IPS-15b (cell line): Measurements from ENCODE around the gene OR2D3.
"Not testable (repeated sequence)": the region's sequence is repeated elsewhere in the genome, so short reads cannot be mapped to it uniquely, and the experiment has no call there.

ENCODE experiments used
- H3K27me3 ChIP-seq: one replicate; pipeline ENCODE4 v1.6.1; 2013; ENCODE audit warnings: low read length; ENCODE audit not compliant: control insufficient read depth, insufficient read depth
- H3K36me3 ChIP-seq: one replicate; pipeline ENCODE4 v1.6.1; 2013; ENCODE audit warnings: low read length; ENCODE audit not compliant: control insufficient read depth, insufficient read depth
- H3K4me1 ChIP-seq: one replicate; pipeline ENCODE4 v1.6.1; 2013; ENCODE audit warnings: mild to moderate bottlenecking, low read length; ENCODE audit not compliant: control insufficient read depth, insufficient read depth
- H3K4me3 ChIP-seq: one replicate; pipeline ENCODE4 v1.5.1; 2013; ENCODE audit warnings: low read depth, low read length
- H3K9ac ChIP-seq: one replicate; pipeline ENCODE4 v1.6.1; 2013; ENCODE audit warnings: low read depth, mild to moderate bottlenecking, low read length
- H3K9me3 ChIP-seq: one replicate; pipeline ENCODE4 v1.6.1; 2013; ENCODE audit warnings: mild to moderate bottlenecking, low read length; ENCODE audit not compliant: control insufficient read depth, insufficient read depth

Gene OR2D3, protein sequence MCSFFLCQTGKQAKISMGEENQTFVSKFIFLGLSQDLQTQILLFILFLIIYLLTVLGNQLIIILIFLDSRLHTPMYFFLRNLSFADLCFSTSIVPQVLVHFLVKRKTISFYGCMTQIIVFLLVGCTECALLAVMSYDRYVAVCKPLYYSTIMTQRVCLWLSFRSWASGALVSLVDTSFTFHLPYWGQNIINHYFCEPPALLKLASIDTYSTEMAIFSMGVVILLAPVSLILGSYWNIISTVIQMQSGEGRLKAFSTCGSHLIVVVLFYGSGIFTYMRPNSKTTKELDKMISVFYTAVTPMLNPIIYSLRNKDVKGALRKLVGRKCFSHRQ

DNA sequence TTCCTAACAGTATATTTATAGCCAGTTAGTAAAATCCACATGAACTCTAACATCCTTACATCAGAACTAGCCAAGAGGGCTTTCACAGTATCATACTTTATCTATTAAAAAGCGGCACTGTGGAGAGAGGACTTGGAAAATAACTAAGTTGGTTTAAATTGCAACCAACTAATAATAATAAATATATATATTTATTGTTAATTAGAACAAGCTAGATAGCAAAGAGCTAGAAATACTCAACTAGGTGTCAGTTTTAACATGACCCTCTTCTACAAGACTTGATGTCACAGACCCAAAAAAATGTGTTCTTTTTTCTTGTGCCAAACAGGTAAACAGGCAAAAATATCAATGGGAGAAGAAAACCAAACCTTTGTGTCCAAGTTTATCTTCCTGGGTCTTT, at the start of gene OR2D3:
Gene OR2D3, plus strand, starts transcription at position 301 of the 400 bp plus-strand sequence. Its CDS starts 0 bp downstream, at position 301.
- H3K4me1 ChIP-seq, result no peaks in the 10 kb centered on the region
- H3K9ac ChIP-seq, result no peak within 1 kb of the TSS
- H3K4me3 ChIP-seq, result no peak within 1 kb of the TSS
- no peaks in the 10 kb centered on the region for H3K36me3 ChIP-seq
- no peaks in the 10 kb centered on the region for H3K27me3 ChIP-seq
- H3K9me3 ChIP-seq, result no peaks in the 10 kb centered on the region

DNA sequence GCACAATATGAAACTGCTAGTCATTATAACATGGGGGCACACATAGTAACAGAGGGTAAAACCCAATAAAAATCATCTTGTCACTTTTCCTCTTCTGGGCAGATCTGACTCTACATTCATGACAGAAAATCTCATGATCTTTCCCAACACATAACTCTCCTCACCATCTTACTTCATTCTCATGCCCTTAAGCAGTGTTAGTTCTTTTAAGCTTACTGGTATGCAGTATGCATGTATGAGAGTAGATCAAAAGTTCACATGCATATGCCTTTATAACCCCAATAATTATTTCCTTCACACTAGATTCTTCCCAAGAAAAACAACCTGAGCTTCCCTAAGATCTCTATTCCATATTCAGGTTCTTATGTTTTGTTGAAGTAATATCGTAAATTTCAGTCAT, 49.5 kb upstream of the OR2D3 start:
- H3K36me3 ChIP-seq, result no peaks in the 10 kb centered on the region
- no peaks in the 10 kb centered on the region for H3K4me1 ChIP-seq
- no peak overlapping the region for H3K4me3 ChIP-seq
- H3K27me3 ChIP-seq, result no peaks in the 10 kb centered on the region
- H3K9ac ChIP-seq, result no peak overlapping the region
- H3K9me3 ChIP-seq, result no peaks in the 10 kb centered on the region

DNA sequence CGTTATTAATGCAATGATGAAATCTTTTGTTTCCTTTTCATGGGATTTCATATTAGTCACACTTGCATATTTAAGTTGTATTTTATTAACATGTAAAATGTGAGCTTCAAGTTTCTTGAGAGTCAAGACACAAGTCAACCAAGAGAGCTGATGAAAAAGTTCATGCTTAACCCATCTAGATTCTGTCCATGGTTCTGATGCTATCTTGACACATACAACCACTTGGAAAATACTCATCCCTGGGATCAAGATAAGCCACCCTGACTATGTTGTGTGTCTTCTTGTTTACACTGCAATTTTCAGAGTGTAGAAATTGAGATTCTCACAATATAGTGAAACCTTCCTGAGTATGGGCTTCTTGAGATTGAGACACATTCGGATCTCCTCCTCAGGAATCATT, 45.0 kb upstream of the OR2D3 start:
- Histone ChIP-seq H3K4me1 (no peaks in the 10 kb centered on the region), H3K27me3 (no peaks in the 10 kb centered on the region), H3K36me3 (no peaks in the 10 kb centered on the region), H3K9me3 (no peaks in the 10 kb centered on the region), H3K4me3 (no peak overlapping the region), H3K9ac (no peak overlapping the region)

DNA sequence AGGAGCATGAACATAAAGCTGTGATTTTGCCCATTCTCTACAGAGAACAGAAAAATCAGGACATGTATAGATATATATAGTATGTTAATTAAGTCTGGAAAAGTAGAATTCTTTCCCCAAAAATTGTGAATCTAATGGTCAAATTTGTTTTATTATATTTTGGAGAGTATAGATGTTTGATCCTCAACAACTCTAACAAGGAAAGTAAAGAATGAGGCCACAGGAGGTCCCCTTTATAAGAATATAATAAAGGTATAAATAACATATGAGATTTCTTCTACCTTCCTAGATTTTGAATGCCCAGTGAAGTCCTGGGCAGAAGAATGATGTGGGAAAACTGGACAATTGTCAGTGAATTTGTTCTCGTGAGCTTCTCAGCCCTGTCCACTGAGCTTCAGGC, 44.5 kb upstream of the OR2D3 start, which contains the start of gene OR10A4:
Gene OR10A4, plus strand, starts transcription at position 301 of the 400 bp plus-strand sequence. Its CDS starts 23 bp downstream, at position 324.
- Histone ChIP-seq H3K9me3 (no peaks in the 10 kb centered on the region), H3K4me1 (no peaks in the 10 kb centered on the region), H3K27me3 (no peaks in the 10 kb centered on the region), H3K9ac (no peak within 1 kb of the TSS), H3K4me3 (no peak within 1 kb of the TSS), H3K36me3 (no peaks in the 10 kb centered on the region)

DNA sequence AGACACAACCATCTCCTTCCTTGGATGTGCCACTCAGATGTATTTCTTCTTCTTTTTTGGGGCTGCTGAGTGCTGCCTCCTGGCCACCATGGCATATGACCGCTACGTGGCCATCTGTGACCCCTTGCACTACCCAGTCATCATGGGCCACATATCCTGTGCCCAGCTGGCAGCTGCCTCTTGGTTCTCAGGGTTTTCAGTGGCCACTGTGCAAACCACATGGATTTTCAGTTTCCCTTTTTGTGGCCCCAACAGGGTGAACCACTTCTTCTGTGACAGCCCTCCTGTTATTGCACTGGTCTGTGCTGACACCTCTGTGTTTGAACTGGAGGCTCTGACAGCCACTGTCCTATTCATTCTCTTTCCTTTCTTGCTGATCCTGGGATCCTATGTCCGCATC, 43.9 kb upstream of the OR2D3 start:
- Histone ChIP-seq H3K9me3 (no peaks in the 10 kb centered on the region), H3K4me3 (no peak overlapping the region), H3K27me3 (no peaks in the 10 kb centered on the region), H3K9ac (no peak overlapping the region), H3K4me1 (no peaks in the 10 kb centered on the region), H3K36me3 (no peaks in the 10 kb centered on the region)

DNA sequence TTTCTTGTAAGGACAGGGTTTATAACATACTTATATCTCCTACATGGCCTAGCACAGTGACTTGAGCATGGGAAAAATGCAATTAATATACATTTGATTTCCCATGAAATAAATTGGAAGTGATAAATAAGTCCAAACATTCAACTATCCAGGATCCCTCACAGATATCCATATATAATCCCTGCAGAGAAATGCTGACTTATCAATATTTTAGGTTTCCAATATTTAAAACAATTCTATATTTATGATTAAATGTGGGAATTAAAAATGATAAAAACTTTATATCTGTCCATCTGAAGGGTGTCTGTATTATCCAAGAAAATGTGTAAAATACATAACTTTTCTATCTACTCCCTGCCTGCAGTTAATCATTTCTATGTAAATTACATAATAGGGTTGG, 38.1 kb upstream of the OR2D3 start:
- Histone ChIP-seq H3K4me3 (no peak overlapping the region), H3K36me3 (no peaks in the 10 kb centered on the region), H3K9ac (no peak overlapping the region), H3K4me1 (peaks cover 3% of the 10 kb centered on the region), H3K27me3 (no peaks in the 10 kb centered on the region), H3K9me3 (no peaks in the 10 kb centered on the region)

DNA sequence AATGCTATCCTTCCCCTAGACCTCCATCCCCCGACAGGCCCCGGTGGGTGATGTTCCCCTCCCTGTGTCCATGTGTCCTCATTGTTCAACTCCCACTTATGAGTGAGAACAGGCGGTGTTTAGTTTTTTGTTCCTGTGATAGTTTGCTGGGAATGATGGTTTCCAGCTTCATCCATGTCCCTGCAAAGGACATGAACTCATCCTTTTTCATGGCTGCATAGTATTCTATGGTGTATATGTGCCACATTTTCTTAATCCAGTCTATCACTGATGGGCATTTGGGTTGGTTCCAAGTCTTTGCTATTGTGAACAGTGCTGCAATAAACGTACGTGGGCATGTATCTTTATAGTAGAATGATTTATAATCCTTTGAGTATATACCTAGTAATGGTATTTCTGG, 33.1 kb upstream of the OR2D3 start:
- not testable (repeated sequence) for H3K4me1 ChIP-seq, H3K9me3 ChIP-seq, H3K9ac ChIP-seq, H3K27me3 ChIP-seq, H3K4me3 ChIP-seq, H3K36me3 ChIP-seq

DNA sequence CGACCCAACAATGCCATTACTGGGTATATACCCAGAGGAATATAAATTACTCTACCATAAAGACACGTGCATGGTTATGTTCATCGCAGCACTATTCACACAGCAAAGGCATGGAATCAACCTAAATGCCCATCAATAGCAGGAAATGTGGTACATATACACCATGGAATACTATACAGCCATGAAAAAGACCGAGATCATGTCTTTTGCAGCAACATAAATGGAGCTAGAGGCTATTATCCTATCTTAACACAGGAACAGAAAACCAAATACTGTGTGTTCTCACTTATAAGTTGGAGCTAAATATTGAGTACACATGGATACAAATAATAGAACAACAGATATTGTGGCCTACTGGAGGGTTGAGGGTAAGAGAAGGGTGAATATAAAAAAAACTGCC, 32.0 kb upstream of the OR2D3 start:
- no peak overlapping the region for H3K9ac ChIP-seq
- no peaks in the 10 kb centered on the region for H3K36me3 ChIP-seq
- H3K4me1 ChIP-seq, result peaks cover 3% of the 10 kb centered on the region
- H3K4me3 ChIP-seq, result no peak overlapping the region
- H3K27me3 ChIP-seq, result no peaks in the 10 kb centered on the region
- H3K9me3 ChIP-seq, result no peaks in the 10 kb centered on the region

DNA sequence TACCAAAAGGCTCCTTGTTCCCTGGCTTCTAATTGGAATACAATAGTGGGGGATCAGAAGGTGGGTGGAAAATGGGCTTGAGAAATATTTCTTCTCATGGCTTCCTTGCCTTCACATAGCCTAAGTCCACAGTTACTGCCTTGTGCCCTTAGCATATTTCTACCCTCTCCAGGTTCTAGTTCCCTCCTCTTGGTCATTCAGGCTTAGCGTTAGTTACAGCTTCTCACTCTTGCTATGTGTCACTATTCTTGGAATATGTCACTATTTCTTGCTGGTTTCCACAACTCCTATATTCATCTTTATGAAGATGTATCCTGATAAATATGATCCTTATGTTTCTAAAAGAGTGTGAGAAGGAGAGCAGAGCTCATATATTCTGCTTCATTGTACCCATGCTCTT, 31.0 kb upstream of the OR2D3 start:
- no peaks in the 10 kb centered on the region for H3K4me1 ChIP-seq
- H3K27me3 ChIP-seq, result no peaks in the 10 kb centered on the region
- no peak overlapping the region for H3K4me3 ChIP-seq
- no peaks in the 10 kb centered on the region for H3K36me3 ChIP-seq
- H3K9me3 ChIP-seq, result no peaks in the 10 kb centered on the region
- H3K9ac ChIP-seq, result no peak overlapping the region

DNA sequence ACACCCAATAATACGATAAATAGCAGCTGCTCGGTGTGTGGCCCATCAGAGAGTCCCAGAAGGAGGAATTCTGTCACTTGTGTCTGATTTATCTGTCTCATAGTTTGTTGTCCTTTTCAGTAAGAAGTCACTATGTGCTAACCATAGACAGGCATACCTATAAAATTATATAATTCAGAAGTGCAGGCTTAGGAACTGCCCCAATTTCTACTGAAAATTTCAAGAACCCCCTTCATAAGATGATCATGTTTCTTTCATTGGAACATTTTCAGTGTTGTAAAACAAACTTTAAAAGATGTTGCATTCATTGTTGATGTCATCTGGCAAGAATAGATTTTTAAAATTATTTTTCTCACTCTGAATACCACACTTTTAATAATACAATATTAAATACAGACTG, 28.4 kb upstream of the OR2D3 start, which contains the start of gene OR2D2:
Gene OR2D2, minus strand, starts transcription at position 101 of the 400 bp plus-strand sequence. Its CDS starts 0 bp downstream, at position 101.
- Histone ChIP-seq H3K9me3 (no peaks in the 10 kb centered on the region), H3K9ac (no peak within 1 kb of the TSS), H3K36me3 (no peaks in the 10 kb centered on the region), H3K4me3 (no peak within 1 kb of the TSS), H3K27me3 (no peaks in the 10 kb centered on the region), H3K4me1 (no peaks in the 10 kb centered on the region)

DNA sequence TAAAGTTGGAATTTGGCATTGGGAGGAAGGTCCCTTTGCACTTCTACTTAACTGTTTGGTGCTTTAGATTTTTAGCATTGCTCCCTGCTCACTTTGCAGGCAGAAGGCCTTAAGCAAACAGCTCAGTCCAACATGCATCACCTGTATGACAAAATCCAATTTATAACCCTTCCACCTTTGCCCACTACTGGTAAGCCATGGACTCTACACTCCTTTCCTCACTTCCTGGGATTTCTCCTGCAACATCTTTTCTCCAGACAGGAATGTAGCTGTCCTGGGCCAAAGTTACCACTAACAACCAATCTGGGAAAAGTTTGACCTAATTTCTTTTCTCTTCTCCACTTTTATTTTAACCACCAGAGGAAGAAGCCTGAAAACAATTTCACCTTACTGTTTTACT, 26.7 kb upstream of the OR2D3 start:
- no peaks in the 10 kb centered on the region for H3K36me3 ChIP-seq
- no peak overlapping the region for H3K4me3 ChIP-seq
- no peak overlapping the region for H3K9ac ChIP-seq
- no peaks in the 10 kb centered on the region for H3K27me3 ChIP-seq
- no peaks in the 10 kb centered on the region for H3K4me1 ChIP-seq
- H3K9me3 ChIP-seq, result no peaks in the 10 kb centered on the region

DNA sequence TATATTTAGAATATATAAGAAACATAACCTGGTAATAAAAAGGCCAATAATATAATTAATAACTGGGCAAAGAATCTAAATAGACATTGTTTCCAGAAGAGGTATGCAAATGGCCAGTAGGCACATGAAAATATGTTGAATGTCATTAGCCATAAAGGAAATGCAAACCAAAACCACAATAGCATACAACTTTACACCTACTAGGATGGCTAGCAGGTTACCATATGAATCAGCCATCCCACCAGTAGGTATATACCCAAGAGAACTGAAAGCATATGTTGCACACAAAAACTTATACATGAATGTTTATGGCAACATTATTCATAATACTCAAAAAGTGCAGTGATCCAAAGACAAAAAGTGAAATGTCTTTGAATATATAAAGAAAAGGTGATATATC, 25.8 kb upstream of the OR2D3 start:
- no peaks in the 10 kb centered on the region for H3K27me3 ChIP-seq

More for the DNA sequence above, 25.8 kb upstream of the OR2D3 start:
- Histone ChIP-seq H3K4me3 (no peak overlapping the region), H3K36me3 (no peaks in the 10 kb centered on the region), H3K9me3 (no peaks in the 10 kb centered on the region), H3K4me1 (no peaks in the 10 kb centered on the region), H3K9ac (no peak overlapping the region)
